GM21515 (cell line): ENCODE measurements around the gene SUCNR1.
"Not testable (repeated sequence)": the region's sequence is repeated elsewhere in the genome, so short reads cannot be mapped to it uniquely, and the experiment has no call there.

Experiments
- ATAC-seq: cut with Tn5 transposase; IDR thresholded peaks from one replicate; pipeline ENCODE4 v1.9.1; 2021; ENCODE audit not compliant: unreplicated experiment

SUCNR1 gene

DNA sequence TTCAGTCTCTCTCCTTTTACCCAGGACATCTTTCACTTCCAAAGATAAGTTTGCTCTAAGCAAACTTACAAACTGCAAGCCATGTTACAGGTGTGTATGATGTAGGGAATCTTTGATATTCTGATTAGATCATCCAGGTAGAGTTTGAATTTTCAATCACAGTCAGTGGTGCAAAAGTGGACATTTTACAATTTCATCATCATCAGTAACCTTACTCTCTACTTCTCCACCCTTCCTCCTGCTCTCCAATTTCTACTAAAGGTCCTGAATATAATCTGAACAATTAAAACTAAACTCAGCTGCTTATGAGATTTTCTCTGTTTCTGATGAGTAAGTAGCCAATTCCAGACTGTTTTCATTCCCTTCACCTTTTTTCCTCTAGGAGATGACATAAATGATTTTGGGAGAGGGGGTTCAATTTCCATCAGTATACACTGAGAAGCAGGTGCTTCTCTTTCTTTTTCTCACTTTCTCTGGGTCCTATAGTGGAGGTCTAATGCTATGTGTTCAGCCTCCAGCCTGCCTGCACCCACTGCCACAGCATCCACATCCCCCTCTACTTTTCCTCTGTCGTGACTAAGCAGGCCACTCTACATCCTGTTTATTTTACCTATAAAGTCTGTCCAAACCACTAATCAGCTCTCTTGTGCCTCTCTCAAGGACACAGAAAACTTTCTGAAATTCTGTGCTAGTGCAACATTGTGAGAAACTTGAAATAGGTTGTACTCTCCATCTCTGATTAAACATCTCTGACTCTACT, 27.6 kb downstream of the SUCNR1 start:
- no peak for ATAC-seq

- no peak for ATAC-seq
Observed at GRCh38 chr3:151901644-151902285, 28.3 kb downstream of the SUCNR1 start.

- ATAC-seq = no peak
Observed at GRCh38 chr3:151903501-151903991, 30.1 kb downstream of the SUCNR1 start.

- ATAC-seq = no peak
Observed at GRCh38 chr3:151905647-151906046, 32.2 kb downstream of the SUCNR1 start.

- no peak for ATAC-seq
Observed at GRCh38 chr3:151906751-151907150, 33.3 kb downstream of the SUCNR1 start.

DNA sequence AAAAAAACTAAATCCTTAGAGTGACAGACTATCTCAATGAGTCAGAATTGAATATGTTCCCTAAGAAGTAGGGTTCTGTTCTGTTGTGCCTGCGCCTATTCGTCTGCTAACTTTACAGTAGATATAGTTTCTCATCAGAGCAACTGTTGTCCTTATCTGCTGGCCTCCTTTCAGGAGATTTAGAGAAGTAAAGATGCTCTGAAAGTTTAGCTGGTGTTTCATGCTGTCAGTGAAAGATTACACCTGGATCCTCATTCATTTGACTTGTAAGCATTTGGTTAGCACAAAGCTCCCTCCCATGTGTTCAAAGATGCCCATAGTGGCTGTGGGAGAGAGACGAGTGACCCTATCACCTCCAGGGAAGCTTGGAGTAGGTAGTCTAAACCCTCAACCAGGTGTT, 35.0 kb downstream of the SUCNR1 start:
- no peak for ATAC-seq

- no peak for ATAC-seq
Observed at GRCh38 chr3:151909681-151910405, 36.4 kb downstream of the SUCNR1 start.

DNA sequence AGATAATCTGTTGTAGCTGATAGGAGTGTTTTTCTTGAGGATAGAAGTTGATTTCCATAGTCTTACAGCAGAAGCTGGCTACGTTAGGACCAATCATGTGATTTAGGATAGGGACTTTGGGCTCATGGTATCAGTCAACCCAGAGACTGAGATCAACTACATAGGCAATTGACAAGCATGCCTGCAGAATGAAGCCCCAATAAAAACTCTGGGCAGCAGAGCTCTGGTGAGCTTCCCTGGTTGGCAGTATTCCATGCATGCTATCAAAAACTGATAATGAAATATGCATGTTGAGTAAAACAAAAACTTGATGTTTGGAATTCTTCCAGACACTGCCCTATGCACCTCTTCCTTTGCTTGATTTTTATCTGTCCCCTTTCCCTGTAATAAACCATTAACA, 38.0 kb downstream of the SUCNR1 start:
- no peak for ATAC-seq

DNA sequence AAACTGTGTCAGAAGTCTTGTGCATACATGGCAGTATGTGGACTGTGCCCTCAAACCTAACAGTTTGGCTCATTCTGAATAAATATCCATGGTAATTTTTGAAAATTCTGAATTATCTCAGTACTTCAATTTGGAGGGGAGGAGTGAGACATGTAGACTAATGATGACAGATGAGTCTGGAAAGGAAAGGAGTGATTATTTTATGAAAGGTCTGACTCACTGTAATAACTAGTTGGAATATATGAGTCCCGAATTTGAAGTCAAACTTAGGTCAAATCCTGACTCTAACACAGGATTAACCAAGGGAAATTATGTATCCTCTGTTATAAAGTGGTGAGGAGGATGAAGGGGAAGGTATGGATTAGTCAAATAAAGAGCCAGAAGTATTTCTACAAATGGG, 38.6 kb downstream of the SUCNR1 start:
- no peak for ATAC-seq

DNA sequence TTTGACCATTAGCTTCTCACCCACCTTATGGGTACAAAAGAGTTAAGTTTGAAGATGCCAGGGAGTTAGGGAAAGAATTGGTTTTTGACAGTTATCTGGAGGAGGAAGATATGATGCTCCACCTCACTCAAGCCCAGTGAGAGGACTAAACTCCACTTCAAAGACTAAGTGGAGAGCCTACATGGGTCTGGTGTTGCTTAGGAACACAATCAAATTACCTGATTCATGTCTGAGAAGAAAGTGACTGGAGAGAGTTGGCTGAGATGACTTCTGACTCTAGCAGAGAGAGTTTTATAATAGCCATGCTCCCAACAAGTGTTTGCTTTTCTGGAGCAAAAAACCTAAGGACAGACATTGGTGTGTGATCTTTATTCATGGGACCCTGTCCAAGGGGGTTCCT, 43.3 kb downstream of the SUCNR1 start:
- ATAC-seq = no peak

- ATAC-seq = peak; percentile 84
Observed at GRCh38 chr3:151918253-151919029, 45.0 kb downstream of the SUCNR1 start.

DNA sequence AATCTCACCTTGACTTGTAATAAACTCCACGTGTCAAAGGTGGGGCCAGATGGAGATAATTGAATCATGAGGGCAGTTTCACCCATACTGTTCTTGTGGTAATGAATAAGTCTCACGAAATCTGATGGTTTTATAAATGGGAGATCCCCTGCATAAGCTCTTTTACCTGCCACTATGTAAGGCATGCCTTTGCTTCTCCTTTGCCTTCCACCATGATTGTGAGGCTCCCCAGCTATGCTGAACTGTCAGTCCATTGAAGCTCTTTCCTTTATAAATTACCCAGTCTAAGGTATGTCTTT, 45.5 kb downstream of the SUCNR1 start:
- ATAC-seq = no peak

DNA sequence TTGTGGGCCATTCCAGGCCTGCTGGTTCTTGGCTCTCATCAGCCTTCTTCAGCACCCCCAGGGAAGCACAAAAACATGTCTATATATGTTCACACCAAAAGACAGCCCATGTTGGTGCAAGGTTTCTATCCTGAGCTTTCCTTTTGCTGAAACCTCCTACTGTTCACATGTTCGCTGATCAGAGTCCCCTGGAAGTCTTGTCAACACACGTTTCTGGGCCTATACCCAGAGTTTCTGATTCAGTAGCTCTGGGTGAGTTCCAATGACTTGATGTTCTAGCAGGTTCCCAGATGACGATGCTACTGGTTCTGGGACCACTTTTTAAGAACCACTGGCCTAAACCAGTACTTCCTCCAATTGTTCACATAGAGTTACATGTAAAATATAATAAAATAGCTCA, 46.0 kb downstream of the SUCNR1 start:
- no peak for ATAC-seq

GRCh38 chr3:151923901-151924300, 50.5 kb downstream of the SUCNR1 start:
- ATAC-seq = no peak

DNA sequence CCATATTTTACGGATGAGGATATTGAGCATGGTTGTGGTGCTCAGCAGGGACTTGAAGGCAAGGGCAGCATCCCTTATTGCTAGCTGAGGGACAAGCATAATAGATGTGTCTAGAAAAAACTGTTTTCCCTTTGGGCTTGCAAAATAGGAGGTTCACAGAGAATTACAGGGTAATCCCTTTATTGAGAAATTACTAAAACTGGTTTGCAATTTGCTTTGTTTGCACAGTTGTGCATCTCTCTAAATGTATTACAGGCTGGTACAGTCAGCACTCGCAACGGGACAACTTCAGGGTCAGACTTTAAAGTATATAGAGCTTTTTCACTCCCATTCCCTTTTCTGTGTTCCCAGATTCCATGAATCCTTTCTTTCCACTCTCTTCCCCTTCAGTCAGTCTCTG, 51.3 kb downstream of the SUCNR1 start:
- no peak for ATAC-seq

DNA sequence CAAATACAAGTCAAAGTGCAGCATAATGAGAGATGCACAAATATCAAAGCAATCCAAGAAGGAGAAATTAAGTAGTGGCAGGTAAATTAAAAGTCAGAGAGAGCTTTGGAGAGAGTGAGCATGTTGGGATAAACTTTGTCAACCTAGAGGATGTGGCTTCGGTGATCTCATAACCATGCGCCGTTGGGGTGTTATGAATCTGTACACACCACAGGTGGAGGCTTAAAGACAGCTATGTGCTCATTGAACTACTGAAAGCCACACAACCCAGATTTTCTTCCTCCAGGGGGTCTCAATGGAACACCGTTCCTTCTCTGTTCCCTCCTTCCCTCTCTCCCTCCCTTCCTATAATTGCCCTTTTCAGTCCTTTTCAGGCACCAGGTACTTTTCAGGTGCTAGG, 52.0 kb downstream of the SUCNR1 start:
- ATAC-seq = no peak

DNA sequence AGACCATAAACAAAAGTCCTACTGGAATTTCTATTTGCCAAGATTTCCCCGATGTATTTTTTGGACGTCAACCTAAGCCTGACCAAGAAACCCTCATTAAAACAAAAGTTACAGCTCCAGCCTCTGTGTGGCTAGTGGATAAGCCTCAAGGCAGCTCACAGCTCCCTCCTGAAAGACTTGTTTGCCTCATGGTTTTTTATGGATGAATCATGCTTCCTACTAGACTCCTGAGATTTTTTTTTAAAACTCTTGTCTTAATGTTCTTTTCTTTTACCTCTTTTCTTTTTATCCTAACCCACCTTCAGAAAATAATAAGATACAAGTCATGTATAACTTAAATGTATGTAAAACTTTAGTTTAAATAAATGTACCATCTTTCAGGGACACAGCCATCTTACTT, 52.4 kb downstream of the SUCNR1 start:
- ATAC-seq = no peak

GRCh38 chr3:151926956-151927355, 53.5 kb downstream of the SUCNR1 start:
- ATAC-seq = no peak

- ATAC-seq = not testable (repeated sequence)
Observed at GRCh38 chr3:151927915-151928525, 54.6 kb downstream of the SUCNR1 start.

DNA sequence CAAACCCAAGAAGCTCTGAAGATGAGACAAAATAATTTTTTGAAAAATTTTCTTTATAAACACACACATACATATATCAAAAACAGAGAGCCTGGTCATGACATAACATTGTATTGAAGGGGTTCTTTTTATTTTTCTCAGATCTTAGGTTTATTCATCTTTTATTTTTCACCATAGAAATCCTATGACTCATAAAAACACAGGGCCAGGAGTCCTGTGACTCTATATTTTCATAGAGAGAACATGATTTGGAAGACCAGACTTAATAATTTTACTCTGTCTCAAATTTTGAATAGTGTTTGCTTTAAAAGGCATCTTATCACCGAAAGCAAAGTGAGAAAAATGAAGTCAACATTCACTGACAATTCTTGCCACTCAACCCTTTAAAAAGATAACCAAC, 57.7 kb downstream of the SUCNR1 start:
- ATAC-seq = no peak
